PC-3 (cell line): ENCODE results near the gene A2ML1. TPM values are rescaled to one million over a fixed set of nuclear protein-coding genes. Genes with fewer than 3 reads are reported as not detected.
"Not testable (repeated sequence)": the region's sequence is repeated elsewhere in the genome, so short reads cannot be mapped to it uniquely, and the experiment has no call there.

Source experiments
- ATAC-seq: fragments of 200-7000 bp; cut with Tn5 transposase; 2 replicates; pipeline ENCODE4 v1.9.1; 2020; ENCODE audit warnings: mild to moderate bottlenecking, moderate library complexity
- BruUV-seq: library from RNA; stranded (reverse); fragments of 400-500 nt; replicated peaks from 2 replicates; lab custom pipeline; 2021; lab: Mats Ljungman, UMichigan
- CTCF ChIA-PET: fragments of 300-600 bp; sonication (Branson Sonifier 250); formaldehyde crosslinking; loops from one replicate; lab custom pipeline; 2022; ENCODE audit warnings: antibody characterized with exemption; lab: Charles Lee
- POLR2A ChIA-PET: fragments of 300-600 bp; sonication (Branson Sonifier 250); formaldehyde crosslinking; loops from one replicate; lab custom pipeline; 2022; ENCODE audit warnings: antibody characterized with exemption; ENCODE audit not compliant: unreplicated experiment; lab: Charles Lee
- DNase-seq: peaks from one replicate; pipeline ENCODE4 v3.0.0-alpha.2; 2015
- H2AFZ ChIP-seq: fragments of 300-600 bp; sonication (generic); 2 replicates; pipeline ENCODE4 v1.6.0; 2016; ENCODE audit warnings: antibody characterized with exemption, low read length
- H3F3A ChIP-seq: fragments of 300-600 bp; sonication (generic); one replicate; pipeline ENCODE4 v1.6.0; 2017; ENCODE audit warnings: antibody characterized with exemption, low read length, control low read depth, mild to moderate bottlenecking; ENCODE audit not compliant: unreplicated experiment
- H3K27ac ChIP-seq: fragments of 300-600 bp; sonication (generic); 2 replicates; pipeline ENCODE4 v1.5.1; 2016; ENCODE audit warnings: mild to moderate bottlenecking, low read length
- H3K27me3 ChIP-seq: fragments of 300-600 bp; sonication (generic); 2 replicates; pipeline ENCODE4 v1.6.1; 2016; ENCODE audit warnings: low read length, mixed read lengths
- H3K36me3 ChIP-seq: fragments of 300-600 bp; sonication (generic); 2 replicates; pipeline ENCODE4 v1.6.1; 2016; ENCODE audit warnings: low read depth, mixed run types, low read length, mixed read lengths
- H3K4me1 ChIP-seq: fragments of 300-600 bp; sonication (generic); 2 replicates; pipeline ENCODE4 v1.5.1; 2016; ENCODE audit warnings: low read length; ENCODE audit not compliant: insufficient read depth
- H3K4me2 ChIP-seq: fragments of 300-600 bp; sonication (generic); 2 replicates; pipeline ENCODE4 v1.6.0; 2016; ENCODE audit warnings: low read length
- H3K4me3 ChIP-seq: fragments of 300-600 bp; sonication (generic); 2 replicates; pipeline ENCODE4 v1.5.1; 2016; ENCODE audit warnings: mild to moderate bottlenecking, low read length, mixed read lengths
- H3K79me2 ChIP-seq: fragments of 300-600 bp; sonication (generic); 2 replicates; pipeline ENCODE4 v1.6.1; 2017; ENCODE audit warnings: low read length, mixed read lengths
- H3K9ac ChIP-seq: fragments of 300-600 bp; sonication (generic); 2 replicates; pipeline ENCODE4 v1.6.0; 2016; ENCODE audit warnings: mild to moderate bottlenecking, low read length
- H3K9me2 ChIP-seq: fragments of 300-600 bp; sonication (generic); replicated peaks from 2 replicates; pipeline ENCODE4 v1.6.1; 2016; ENCODE audit warnings: mixed run types, low read length, mixed read lengths
- H3K9me3 ChIP-seq: fragments of 300-600 bp; sonication (generic); 2 replicates; pipeline ENCODE4 v1.6.1; 2016; ENCODE audit warnings: low read length, mixed read lengths
- H4K20me1 ChIP-seq: fragments of 300-600 bp; sonication (generic); 2 replicates; pipeline ENCODE4 v1.6.1; 2016; ENCODE audit warnings: low read length, mixed read lengths
- EZH2 ChIP-seq: fragments of 300-600 bp; sonication (generic); IDR thresholded peaks from one replicate; pipeline ENCODE4 v1.6.1; 2017; ENCODE audit warnings: antibody characterized with exemption, mild to moderate bottlenecking, low read length; ENCODE audit not compliant: unreplicated experiment
- EZH2phosphoT487 ChIP-seq: fragments of 300-600 bp; sonication (generic); IDR thresholded peaks from 2 replicates; pipeline ENCODE4 v1.6.1; 2018; ENCODE audit warnings: mild to moderate bottlenecking, antibody characterized with exemption, low read length, borderline replicate concordance
- intact Hi-C: fragments of 100-400 bp; cut with micrococcal nuclease; formaldehyde crosslinking; loops from 2 replicates; pipeline ENCODE4 v1.9.0; 2023
- total RNA-seq: library from RNA; depleted of rRNA; stranded (reverse); fragments of >200 nt; gene quantifications from 2 replicates; pipeline ENCODE4 v1.2.3, GENCODE V29; 2014
- TF ChIP-seq, protein P1 (sequence below): fragments of 300-600 bp; sonication (generic); conservative IDR thresholded peaks from 2 replicates; pipeline ENCODE4 v1.5.1; 2017; ENCODE audit warnings: antibody characterized with exemption, low read depth, mild to moderate bottlenecking, low read length

Gene A2ML1
- total RNA-seq, 1 experiment from 2014 or later = 0.36 TPM

- not testable (repeated sequence) for BruUV-seq, H3K27me3 ChIP-seq, H3K79me2 ChIP-seq, H4K20me1 ChIP-seq, H3K27ac ChIP-seq, H3K9me3 ChIP-seq, H3K36me3 ChIP-seq, H3K9me2 ChIP-seq, H3F3A ChIP-seq
- peak within 1 kb of the TSS; percentile 99 for H3K4me2 ChIP-seq
- ATAC-seq (peak; percentile 59), DNase-seq (peak; percentile 46)
- POLR2A ChIA-PET = interaction anchor here (0.6 to 0.7 kb wide), 3 partner anchors 95 to 123 kb away, joined by 3 to 8 read pairs (median 3); no protein-coding TSS in a partner anchor
- peaks cover 11% of the 10 kb centered on the region for H3K4me1 ChIP-seq
- CTCF ChIA-PET = interaction anchor here (0.6 kb wide), 1 partner anchor 135 kb away, joined by 3 read pairs; no protein-coding TSS in a partner anchor
- intact Hi-C loops = loop anchor here (2.0 to 5.0 kb wide), 2 partner anchors 35 to 133 kb away; partner anchors contain the start of gene M6PR
- peak within 1 kb of the TSS; percentile 99 for H2AFZ ChIP-seq
- TF ChIP-seq, protein P1, sequence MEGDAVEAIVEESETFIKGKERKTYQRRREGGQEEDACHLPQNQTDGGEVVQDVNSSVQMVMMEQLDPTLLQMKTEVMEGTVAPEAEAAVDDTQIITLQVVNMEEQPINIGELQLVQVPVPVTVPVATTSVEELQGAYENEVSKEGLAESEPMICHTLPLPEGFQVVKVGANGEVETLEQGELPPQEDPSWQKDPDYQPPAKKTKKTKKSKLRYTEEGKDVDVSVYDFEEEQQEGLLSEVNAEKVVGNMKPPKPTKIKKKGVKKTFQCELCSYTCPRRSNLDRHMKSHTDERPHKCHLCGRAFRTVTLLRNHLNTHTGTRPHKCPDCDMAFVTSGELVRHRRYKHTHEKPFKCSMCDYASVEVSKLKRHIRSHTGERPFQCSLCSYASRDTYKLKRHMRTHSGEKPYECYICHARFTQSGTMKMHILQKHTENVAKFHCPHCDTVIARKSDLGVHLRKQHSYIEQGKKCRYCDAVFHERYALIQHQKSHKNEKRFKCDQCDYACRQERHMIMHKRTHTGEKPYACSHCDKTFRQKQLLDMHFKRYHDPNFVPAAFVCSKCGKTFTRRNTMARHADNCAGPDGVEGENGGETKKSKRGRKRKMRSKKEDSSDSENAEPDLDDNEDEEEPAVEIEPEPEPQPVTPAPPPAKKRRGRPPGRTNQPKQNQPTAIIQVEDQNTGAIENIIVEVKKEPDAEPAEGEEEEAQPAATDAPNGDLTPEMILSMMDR = peak; percentile 42; the same call in 1 of the 2 replicates
- H3K4me3 ChIP-seq = peak within 1 kb of the TSS; percentile 86
- peak within 1 kb of the TSS; percentile 35; the same call in 1 of the 2 replicates for H3K9ac ChIP-seq
These were observed 91.8 kb downstream of the A2ML1 start, which contains the start of gene PHC1 for GRCh38 chr12:8914033-8914715. PHC1 (plus strand) TSS chr12:8914509; CDS start chr12:8917678, 3,169 bp downstream.

DNA sequence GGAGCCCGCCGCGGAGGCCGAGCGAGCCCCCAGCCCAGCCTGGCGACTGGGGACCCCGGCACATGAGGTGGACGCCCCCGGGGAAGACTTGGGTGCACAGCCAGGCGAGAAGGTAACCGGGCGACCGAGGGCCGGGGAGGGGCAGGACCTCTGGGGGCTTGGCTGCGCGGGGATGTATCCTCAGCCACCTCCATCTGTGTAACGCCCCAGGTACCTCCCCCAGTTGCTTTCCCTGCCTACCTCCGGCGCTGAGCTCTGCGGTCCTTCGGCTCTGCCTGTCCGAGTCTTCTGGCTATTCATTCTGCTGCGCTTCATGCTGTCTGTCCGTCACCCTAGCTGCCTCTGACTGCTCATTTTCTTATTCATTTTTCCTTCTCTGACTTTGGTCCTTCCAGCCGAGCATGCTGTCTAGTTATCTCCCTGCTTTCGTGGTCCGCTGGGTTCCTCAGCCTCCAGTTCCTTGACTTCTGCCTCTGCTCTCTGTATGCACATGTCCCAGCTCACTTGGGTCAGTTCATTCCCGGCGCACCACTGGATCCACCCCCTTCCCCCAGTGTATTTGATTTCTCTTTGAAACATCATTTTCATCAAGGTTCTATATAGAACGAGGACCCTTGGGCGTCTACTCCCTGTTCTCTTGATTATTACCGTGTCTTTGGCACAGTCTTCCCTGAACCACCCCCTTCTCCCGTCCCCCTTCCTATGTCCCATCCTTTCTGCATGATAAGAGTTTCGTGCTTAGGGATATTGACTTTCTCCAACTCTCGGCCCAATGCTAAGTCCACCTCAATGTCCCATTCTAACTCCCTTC, 92.5 kb downstream of the A2ML1 start:
- Histone ChIP-seq H3K36me3 (no peaks in the 10 kb centered on the region), H3F3A (no peaks in the 10 kb centered on the region), H3K4me1 (peaks cover 11% of the 10 kb centered on the region), H3K9me3 (no peaks in the 10 kb centered on the region), H2AFZ (peak overlapping the region; percentile 99), H3K79me2 (no peaks in the 10 kb centered on the region), H4K20me1 (no peaks in the 10 kb centered on the region), H3K4me2 (peak overlapping the region; percentile 99), H3K4me3 (peak overlapping the region; percentile 86), H3K27ac (no peak overlapping the region), H3K9me2 (no peaks in the 10 kb centered on the region), H3K9ac (0 out of 2 replicates have a peak overlapping the region, but pooled peaks have one; percentile 25), H3K27me3 (no peaks in the 10 kb centered on the region)
- intact Hi-C loops = loop anchor here (2.0 to 5.0 kb wide), 2 partner anchors 34 to 132 kb away; partner anchors contain the start of gene M6PR
- ChIA-PET CTCF (interaction anchor here (0.6 to 0.8 kb wide), 3 partner anchors 22 to 258 kb away, joined by 4 to 7 read pairs (median 4); no protein-coding TSS in a partner anchor), POLR2A (interaction anchor here (0.6 to 0.7 kb wide), 3 partner anchors 24 to 101 kb away, joined by 3 read pairs; no protein-coding TSS in a partner anchor)
- BruUV-seq = no TSS peak
- ATAC-seq (peak; percentile 87), DNase-seq (peak; percentile 37)
- TF ChIP-seq EZH2phosphoT487 (no peak), EZH2 (no peak)
- TF ChIP-seq, protein P1 = no peak
